Esophagus muscularis mucosa (tissue), 4 donors: ENCODE data around the gene HPS4.

Experiments
- CTCF ChIP-seq, 3 experiments: fragments of 200-600 bp in 2 of 3; fragments of 450-650 bp in 1 of 3; sonication (generic) in 2 of 3; IDR thresholded peaks; one replicate each; pipeline ENCODE4 v1.5.1; 2017 to 2019; ENCODE audit warnings: antibody characterized with exemption in 3 of 3, mild to moderate bottlenecking in 2 of 3, moderate library complexity in 1 of 3
- EP300 ChIP-seq: sonication (generic); formaldehyde crosslinking; IDR thresholded peaks from one replicate; pipeline ENCODE4 v1.6.1; 2017; ENCODE audit warnings: antibody characterized with exemption
- POLR2A ChIP-seq: fragments of 450-650 bp; IDR thresholded peaks from one replicate; pipeline ENCODE4 v1.6.1; 2017; ENCODE audit warnings: antibody characterized with exemption, moderate library complexity, mild to moderate bottlenecking, low read depth
- POLR2AphosphoS5 ChIP-seq, 2 donors: sonication (generic); formaldehyde crosslinking; IDR thresholded peaks; one replicate each; pipeline ENCODE4 v1.6.1; 2017; ENCODE audit warnings: antibody characterized with exemption in 2 of 2

GRCh38 chr22:26442086-26442756, 41.4 kb downstream of the HPS4 start:
- no peak for TF ChIP-seq CTCF (IDR thresholded peaks at IDR 0.05)
- no peak for TF ChIP-seq EP300
- TF ChIP-seq POLR2AphosphoS5 (IDR thresholded peaks at IDR 0.05) = no peak
- no peak for TF ChIP-seq POLR2A
